NCI-H2227 (cell line): ENCODE results near the gene CSRNP2.
"Not testable (repeated sequence)": the region's sequence is repeated elsewhere in the genome, so short reads cannot be mapped to it uniquely, and the experiment has no call there.

ENCODE experiments used
- DNase-seq: peaks from one replicate; lab custom pipeline; 2025; ENCODE audit not compliant: unreplicated experiment; lab: John Stamatoyannopoulos, UW

Gene CSRNP2

GRCh38 chr12:51078866-51079265 lies 4.5 kb downstream of the CSRNP2 start:
- not testable (repeated sequence) for DNase-seq

GRCh38 chr12:51078346-51078745 lies 5.0 kb downstream of the CSRNP2 start:
- DNase-seq: not testable (repeated sequence)

- DNase-seq: no peak
Measured at GRCh38 chr12:51077930-51078329, 5.5 kb downstream of the CSRNP2 start.

- DNase-seq: no peak
Measured at GRCh38 chr12:51076236-51076930, 7.0 kb downstream of the CSRNP2 start.

- DNase-seq: no peak
Measured at GRCh38 chr12:51075390-51075789, 8.0 kb downstream of the CSRNP2 start.

GRCh38 chr12:51071663-51072062 lies 11.7 kb downstream of the CSRNP2 start:
- no peak for DNase-seq

- no peak for DNase-seq
Measured at GRCh38 chr12:51070004-51070403, 13.4 kb downstream of the CSRNP2 start.

GRCh38 chr12:51067771-51068170 lies 15.6 kb downstream of the CSRNP2 start:
- DNase-seq: no peak

GRCh38 chr12:51067229-51067628 lies 16.2 kb downstream of the CSRNP2 start:
- no peak for DNase-seq

- no peak for DNase-seq
Measured at GRCh38 chr12:51065530-51065929, 17.9 kb downstream of the CSRNP2 start.

- DNase-seq: no peak
Measured at GRCh38 chr12:51062631-51063397, 20.6 kb downstream of the CSRNP2 start.

- no peak for DNase-seq
Measured at GRCh38 chr12:51059086-51059485, 24.3 kb downstream of the CSRNP2 start.

- DNase-seq: no peak
Measured at GRCh38 chr12:51056242-51056641, 27.2 kb downstream of the CSRNP2 start.

- DNase-seq: no peak
Measured at GRCh38 chr12:51055060-51055459, 28.3 kb downstream of the CSRNP2 start.

- no peak for DNase-seq
Measured at GRCh38 chr12:51051787-51052186, 31.6 kb downstream of the CSRNP2 start.

GRCh38 chr12:51049525-51049924 lies 33.9 kb downstream of the CSRNP2 start:
- DNase-seq: no peak

- peak; percentile 12 for DNase-seq
Measured at GRCh38 chr12:51048661-51049251, 34.6 kb downstream of the CSRNP2 start.

- DNase-seq: peak; percentile 93
Measured at GRCh38 chr12:51047655-51048540, 35.5 kb downstream of the CSRNP2 start, which contains the start of gene LETMD1. LETMD1 (plus strand) TSS chr12:51048327; CDS start chr12:51048357, 30 bp downstream.

GRCh38 chr12:51036279-51036678 lies 47.1 kb downstream of the CSRNP2 start:
- no peak for DNase-seq

GRCh38 chr12:51033457-51034089 lies 49.8 kb downstream of the CSRNP2 start:
- DNase-seq: no peak
